Daoy (cell line): ENCODE data around the gene PSORS1C1. TPM values are rescaled to one million over a fixed set of nuclear protein-coding genes. Genes with fewer than 3 reads are reported as not detected.
"Not testable (repeated sequence)": the region's sequence is repeated elsewhere in the genome, so short reads cannot be mapped to it uniquely, and the experiment has no call there.

Source experiments
- DNase-seq: peaks from one replicate; pipeline ENCODE4 v3.0.0-alpha.2; 2015; ENCODE audit warnings: low read depth
- total RNA-seq: library from RNA; depleted of rRNA; stranded (reverse); fragments of >200 nt; shearing (Covaris generic); gene quantifications from 2 replicates; pipeline ENCODE4 v1.2.3, GENCODE V29; 2014

Gene PSORS1C1
- total RNA-seq, 1 experiment from 2014 or later: 0.23 TPM

- DNase-seq: peak; percentile 100
Measured at GRCh38 chr6:31158140-31158862, 43.7 kb downstream of the PSORS1C1 start, which contains the start of gene TCF19. Gene TCF19, plus strand, starts transcription at chr6:31158589. Its CDS starts 881 bp downstream, at chr6:31159470.

GRCh38 chr6:31158863-31159855 is 44.6 kb downstream of the PSORS1C1 start:
- peak; percentile 52 for DNase-seq

- no peak for DNase-seq
Measured at GRCh38 chr6:31161216-31162126, 46.9 kb downstream of the PSORS1C1 start.

GRCh38 chr6:31162463-31163165 is 48.0 kb downstream of the PSORS1C1 start:
- DNase-seq: no peak

- DNase-seq: no peak
Measured at GRCh38 chr6:31163922-31164321, 49.3 kb downstream of the PSORS1C1 start.

GRCh38 chr6:31164475-31165063 is 50.0 kb downstream of the PSORS1C1 start:
- DNase-seq: not testable (repeated sequence)

- not testable (repeated sequence) for DNase-seq
Measured at GRCh38 chr6:31165064-31165832, 50.6 kb downstream of the PSORS1C1 start.

- DNase-seq: no peak
Measured at GRCh38 chr6:31165986-31166385, 51.4 kb downstream of the PSORS1C1 start.

GRCh38 chr6:31168606-31169005 is 54.0 kb downstream of the PSORS1C1 start:
- no peak for DNase-seq

- no peak for DNase-seq
Measured at GRCh38 chr6:31169123-31169857, 54.7 kb downstream of the PSORS1C1 start.

- not testable (repeated sequence) for DNase-seq
Measured at GRCh38 chr6:31169858-31170599, 55.4 kb downstream of the PSORS1C1 start.

- DNase-seq: no peak
Measured at GRCh38 chr6:31170600-31170881, 55.9 kb downstream of the PSORS1C1 start, which contains the start of gene POU5F1. Gene POU5F1, minus strand, starts transcription at chr6:31170682. Its CDS starts 62 bp downstream, at chr6:31170620.

GRCh38 chr6:31170987-31171671 is 56.5 kb downstream of the PSORS1C1 start:
- DNase-seq: no peak

- no peak for DNase-seq
Measured at GRCh38 chr6:31171931-31172905, 57.6 kb downstream of the PSORS1C1 start.

GRCh38 chr6:31172973-31173384 is 58.4 kb downstream of the PSORS1C1 start:
- DNase-seq: no peak

- no peak for DNase-seq
Measured at GRCh38 chr6:31173406-31173805, 58.8 kb downstream of the PSORS1C1 start.
